Esophagus (tissue), 2 donors: ENCODE measurements around the gene C2orf66. TPM values are rescaled to one million over a fixed set of nuclear protein-coding genes. Genes with fewer than 3 reads are reported as not detected.

Source experiments
- H3K27ac ChIP-seq, 2 donors: one replicate each; pipeline ENCODE4 v1.5.1; 2013; ENCODE audit warnings: low read depth in 2 of 2, mild to moderate bottlenecking in 2 of 2, inconsistent platforms in 1 of 2, low read length in 1 of 2, moderate library complexity in 1 of 2
- H3K27me3 ChIP-seq, 2 donors: one replicate each; pipeline ENCODE4 v1.6.1; 2013; ENCODE audit warnings: low read length in 2 of 2, control low read depth in 1 of 2, mild to moderate bottlenecking in 1 of 2; ENCODE audit not compliant: insufficient read depth in 2 of 2, control insufficient read depth in 1 of 2
- H3K36me3 ChIP-seq, 2 donors: one replicate each; pipeline ENCODE4 v1.6.1; 2013; ENCODE audit warnings: low read length in 1 of 2; ENCODE audit not compliant: control insufficient read depth in 2 of 2, insufficient read depth in 2 of 2
- H3K4me1 ChIP-seq, 2 donors: one replicate each; pipeline ENCODE4 v1.6.1; 2013; ENCODE audit warnings: low read length in 1 of 2; ENCODE audit not compliant: control insufficient read depth in 2 of 2, insufficient read depth in 2 of 2
- H3K4me3 ChIP-seq, 2 donors: one replicate each; pipeline ENCODE4 v1.5.1; 2013; ENCODE audit warnings: low read length in 2 of 2, mild to moderate bottlenecking in 2 of 2, low read depth in 1 of 2, moderate library complexity in 1 of 2
- H3K9me3 ChIP-seq, 2 donors: one replicate each; pipeline ENCODE4 v1.6.1; 2013; ENCODE audit warnings: mild to moderate bottlenecking in 2 of 2, low read depth in 1 of 2, low read length in 1 of 2, moderate library complexity in 1 of 2; ENCODE audit not compliant: control insufficient read depth in 2 of 2, insufficient read depth in 1 of 2
- WGBS, 2 donors: extraction: QIAGEN DNeasy Blood & Tissue Kit; methylation state at CpG; one replicate each; pipeline ENCODE4 v1.1.7; 2013; 5-methylcytosine and 5-hydroxymethylcytosine counted together
- polyA plus RNA-seq, 2 donors: library from polyadenylated mRNA; stranded (reverse); fragments of 200-250 nt; gene quantifications; one replicate each; pipeline ENCODE4 v1.2.3, GENCODE V29; 2013
- donor health status: healthy with polysubstance abuse.
- donor health status: Bipolar disorder and iron deficiency.

C2orf66 gene
- polyA plus RNA-seq, result under 1 TPM; 0.07 to 0.16 TPM

DNA sequence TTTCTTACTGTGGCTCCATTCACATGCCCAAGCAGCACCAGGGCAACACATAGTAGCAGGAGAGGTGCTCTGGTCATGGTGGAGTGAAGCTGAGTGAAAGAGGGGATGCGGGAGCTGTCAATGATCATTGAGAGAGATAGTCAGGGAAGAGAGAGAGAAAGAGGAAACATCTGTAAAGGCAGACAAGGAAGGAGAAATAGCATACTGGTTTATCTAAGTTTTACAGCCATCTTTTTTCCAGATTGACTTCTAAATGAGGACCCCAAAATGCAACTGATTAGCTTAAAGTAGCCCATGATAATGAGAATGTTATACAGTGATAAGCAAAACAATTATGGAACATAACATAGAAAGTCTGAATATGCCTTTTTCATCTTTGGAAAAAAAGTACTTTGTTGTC, at the start of gene C2orf66:
C2orf66 (minus strand) TSS at position 96 of the 400 bp plus-strand sequence; CDS start at position 77, 19 bp downstream.
- no peak within 1 kb of the TSS for H3K4me3 ChIP-seq
- no peaks in the 10 kb centered on the region for H3K9me3 ChIP-seq
- no peaks in the 10 kb centered on the region for H3K27me3 ChIP-seq
- no peak within 1 kb of the TSS for H3K27ac ChIP-seq
- H3K36me3 ChIP-seq, result no peaks in the 10 kb centered on the region
- H3K4me1 ChIP-seq, result no peaks in the 10 kb centered on the region
- WGBS, 2 donors, result 85 to 91% methylated on average over 1 of the region's 1 CpG

DNA sequence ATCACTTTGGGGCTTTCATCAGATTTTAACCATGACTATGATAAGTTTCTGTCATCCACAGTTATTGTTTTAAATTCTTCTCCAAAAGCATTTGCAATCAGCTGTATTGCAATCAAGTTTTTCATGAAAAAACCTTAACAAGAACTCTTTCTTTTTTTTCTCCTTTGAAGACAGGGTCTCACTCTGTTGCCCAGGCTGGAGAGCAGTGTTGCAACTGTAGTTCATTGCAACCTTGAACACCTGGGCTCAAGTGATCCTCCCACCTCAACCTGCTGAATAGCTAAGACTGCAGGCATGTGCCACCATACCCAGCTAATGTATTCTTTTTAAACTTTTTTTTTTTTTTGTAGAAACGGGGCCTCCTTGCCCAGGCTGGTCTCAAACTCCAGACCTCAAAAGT, 45.5 kb upstream of the C2orf66 start:
- no peaks in the 10 kb centered on the region for H3K36me3 ChIP-seq
- no peak overlapping the region for H3K4me3 ChIP-seq
- H3K9me3 ChIP-seq, result no peaks in the 10 kb centered on the region
- H3K27me3 ChIP-seq, result no peaks in the 10 kb centered on the region
- H3K4me1 ChIP-seq, result no peaks in the 10 kb centered on the region
- no peak overlapping the region for H3K27ac ChIP-seq
- 87 to 92% methylated on average over 1 of the region's 1 CpG for WGBS, 2 donors

DNA sequence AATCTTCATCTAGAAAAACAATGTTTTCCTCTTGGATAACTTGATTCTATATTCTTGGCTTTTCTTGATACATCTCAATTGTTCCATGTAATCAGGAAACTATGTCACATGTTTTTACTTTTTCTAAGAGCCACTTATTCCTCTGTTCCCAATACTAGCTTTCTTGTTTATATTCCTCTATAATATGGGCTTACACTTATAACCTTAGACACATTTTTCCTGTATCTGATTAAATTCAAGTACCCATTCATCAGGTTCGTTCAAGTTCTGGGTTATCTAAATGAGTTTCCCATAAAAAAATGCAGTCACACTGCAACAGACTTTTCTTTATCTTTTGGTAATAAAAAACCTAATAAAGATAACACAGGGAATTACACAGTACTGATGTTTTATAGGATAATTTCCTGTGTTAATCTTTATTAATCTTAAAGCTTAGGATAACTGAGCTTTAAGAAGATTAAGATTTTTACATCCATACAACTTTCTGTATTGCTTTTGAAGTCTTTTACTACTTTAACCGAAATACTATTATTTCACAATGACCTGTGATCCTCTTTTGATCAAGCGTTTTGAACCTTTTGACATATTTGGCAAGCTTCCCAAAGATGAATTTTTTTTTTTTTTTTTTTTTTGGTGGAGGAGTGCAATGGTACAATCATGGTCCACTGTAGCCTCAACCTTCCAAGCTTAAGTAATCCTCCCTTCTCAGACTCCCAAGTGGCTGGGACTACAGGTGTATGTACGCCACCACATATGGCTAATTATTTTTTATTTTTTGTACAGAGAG, 44.3 kb upstream of the C2orf66 start:
- no peaks in the 10 kb centered on the region for H3K36me3 ChIP-seq
- no peaks in the 10 kb centered on the region for H3K4me1 ChIP-seq
- WGBS, 2 donors, result 66 to 73% methylated on average over 4 of the region's 4 CpGs
- H3K4me3 ChIP-seq, result no peak overlapping the region
- no peak overlapping the region for H3K27ac ChIP-seq
- H3K27me3 ChIP-seq, result no peaks in the 10 kb centered on the region
- no peaks in the 10 kb centered on the region for H3K9me3 ChIP-seq

DNA sequence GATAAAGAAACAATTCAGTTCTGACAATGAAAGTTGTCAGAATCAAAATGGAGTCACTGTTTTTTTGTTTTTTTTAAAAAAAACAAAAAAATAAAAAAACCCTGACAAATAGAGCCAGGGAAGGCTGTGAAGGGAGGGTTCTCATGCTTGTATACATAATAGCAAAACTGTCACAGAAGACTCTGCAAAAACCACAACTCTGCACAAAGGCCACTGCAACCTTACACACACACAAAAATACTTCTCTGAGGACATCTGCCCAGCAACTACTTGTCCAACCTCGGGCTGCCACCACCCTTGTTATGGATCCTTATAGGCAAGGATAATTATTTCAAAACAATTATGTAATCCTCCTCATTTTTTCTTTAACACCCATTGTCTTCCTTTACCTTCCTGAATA, 41.9 kb upstream of the C2orf66 start:
- H3K27ac ChIP-seq, result no peak overlapping the region
- H3K9me3 ChIP-seq, result no peaks in the 10 kb centered on the region
- no peak overlapping the region for H3K4me3 ChIP-seq
- 77 to 79% methylated on average over 1 of the region's 1 CpG for WGBS, 2 donors
- H3K36me3 ChIP-seq, result no peaks in the 10 kb centered on the region
- no peaks in the 10 kb centered on the region for H3K4me1 ChIP-seq
- H3K27me3 ChIP-seq, result no peaks in the 10 kb centered on the region

DNA sequence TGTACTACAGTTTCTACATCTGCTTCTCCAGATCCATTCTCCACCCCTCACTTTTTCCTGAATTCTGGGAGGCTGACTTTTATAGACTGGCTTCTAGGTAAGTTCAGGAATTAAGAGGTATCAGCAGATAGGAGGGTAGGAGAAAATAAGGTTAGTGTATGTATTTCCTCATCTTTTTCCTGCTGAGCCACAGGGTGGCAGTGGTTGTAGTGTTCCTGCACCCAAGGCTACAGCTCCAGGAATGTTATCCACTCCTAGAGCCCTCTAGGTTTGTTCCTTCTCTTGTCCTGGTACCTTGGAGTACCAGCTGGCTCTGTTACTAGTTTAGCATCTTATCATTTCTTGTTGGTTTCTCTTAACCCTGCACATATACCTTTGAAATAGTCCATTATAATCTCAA, 40.7 kb upstream of the C2orf66 start:
- no peak overlapping the region for H3K27ac ChIP-seq
- H3K27me3 ChIP-seq, result no peaks in the 10 kb centered on the region
- H3K36me3 ChIP-seq, result no peaks in the 10 kb centered on the region
- no peaks in the 10 kb centered on the region for H3K4me1 ChIP-seq
- H3K9me3 ChIP-seq, result no peaks in the 10 kb centered on the region
- no peak overlapping the region for H3K4me3 ChIP-seq

DNA sequence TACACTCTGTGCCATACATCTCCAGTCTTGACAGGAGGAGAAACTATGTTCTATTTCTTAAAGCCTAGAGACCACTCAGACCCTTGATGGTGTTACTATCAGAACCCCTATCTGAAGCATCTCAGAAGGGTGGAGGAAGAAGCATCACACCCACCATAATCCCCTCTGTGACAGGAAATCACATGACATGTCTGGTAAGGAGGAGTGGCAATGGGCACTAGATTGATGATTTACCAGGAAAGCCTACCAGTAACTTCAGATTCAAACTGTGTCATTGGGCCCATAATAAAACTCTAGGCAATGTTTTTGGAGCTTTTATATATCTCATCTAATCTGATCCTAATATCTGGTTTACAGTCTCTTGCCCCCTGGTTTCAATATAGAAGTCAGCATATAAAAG, 37.1 kb upstream of the C2orf66 start:
- no peaks in the 10 kb centered on the region for H3K9me3 ChIP-seq
- no peak overlapping the region for H3K4me3 ChIP-seq
- H3K27me3 ChIP-seq, result no peaks in the 10 kb centered on the region
- H3K36me3 ChIP-seq, result no peaks in the 10 kb centered on the region
- no peaks in the 10 kb centered on the region for H3K4me1 ChIP-seq
- no peak overlapping the region for H3K27ac ChIP-seq

DNA sequence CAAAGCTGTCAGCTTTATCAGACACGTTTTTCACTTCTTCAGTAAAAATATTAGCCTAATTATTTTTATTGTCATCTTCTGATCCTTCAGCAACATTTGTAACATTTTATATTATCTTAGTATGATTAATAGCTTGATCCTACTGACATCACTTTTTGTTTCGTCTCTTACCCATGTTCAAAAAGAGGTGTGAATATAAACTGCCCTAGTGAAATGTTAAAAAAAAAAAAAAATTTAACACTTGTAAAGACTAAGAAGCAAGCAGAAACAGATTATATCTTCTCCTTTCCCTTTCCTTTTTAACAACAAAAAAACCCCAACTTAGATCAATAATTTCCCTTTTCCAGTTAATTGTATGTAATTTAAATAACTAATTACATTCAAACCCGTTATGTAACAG, 36.2 kb upstream of the C2orf66 start:
- H3K9me3 ChIP-seq, result no peaks in the 10 kb centered on the region
- H3K4me1 ChIP-seq, result no peaks in the 10 kb centered on the region
- H3K4me3 ChIP-seq, result no peak overlapping the region
- no peaks in the 10 kb centered on the region for H3K36me3 ChIP-seq
- 82 to 86% methylated on average over 3 of the region's 3 CpGs for WGBS, 2 donors
- no peak overlapping the region for H3K27ac ChIP-seq
- no peaks in the 10 kb centered on the region for H3K27me3 ChIP-seq

DNA sequence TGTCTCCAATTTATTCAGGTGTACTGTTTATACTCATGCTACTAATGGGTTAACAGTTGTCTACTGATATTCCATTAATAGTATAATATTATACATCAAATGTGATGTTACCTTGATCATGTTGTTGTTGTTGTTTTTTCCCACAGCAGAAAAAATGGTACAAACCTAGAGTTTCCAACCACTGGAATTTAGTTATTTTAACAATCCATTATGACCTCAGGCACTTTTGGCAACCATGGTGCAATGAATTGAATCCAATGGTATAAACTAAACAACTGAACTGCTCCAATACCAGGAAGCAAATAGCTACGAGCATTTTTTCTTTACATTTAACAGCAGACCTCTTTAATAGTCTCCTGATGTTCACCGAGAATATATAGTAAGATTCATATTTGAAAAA, 31.0 kb upstream of the C2orf66 start:
- 64 to 81% methylated on average over 2 of the region's 2 CpGs for whole genome bisulfite sequencing, 2 donors
- Histone ChIP-seq H3K27ac (no peak overlapping the region), H3K9me3 (no peaks in the 10 kb centered on the region), H3K36me3 (peaks cover 0 to 4% of the 10 kb centered on the region in 2 donors), H3K4me1 (no peaks in the 10 kb centered on the region), H3K4me3 (no peak overlapping the region), H3K27me3 (no peaks in the 10 kb centered on the region)

DNA sequence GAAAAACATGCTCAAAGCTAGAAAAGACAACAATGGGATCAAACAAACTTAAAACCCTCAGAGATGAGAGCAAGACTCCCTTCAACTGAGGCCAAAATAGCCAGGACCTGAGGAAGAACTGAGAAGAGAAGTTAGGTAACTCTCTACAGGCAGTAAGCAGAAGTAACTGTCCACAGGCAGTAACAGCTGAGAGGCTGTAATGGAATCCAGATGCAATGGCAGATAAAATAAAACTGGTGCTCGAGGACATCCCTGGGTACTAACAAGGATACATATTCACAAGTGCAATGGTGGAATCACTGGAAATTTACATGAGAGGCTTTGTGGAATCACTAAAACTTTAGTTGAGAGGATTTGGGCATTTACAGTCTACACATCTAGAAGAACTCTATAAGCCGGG, 30.4 kb upstream of the C2orf66 start:
- Histone ChIP-seq H3K4me3 (no peak overlapping the region), H3K9me3 (no peaks in the 10 kb centered on the region), H3K27ac (no peak overlapping the region), H3K27me3 (no peaks in the 10 kb centered on the region), H3K36me3 (peaks cover 0 to 4% of the 10 kb centered on the region in 2 donors), H3K4me1 (no peaks in the 10 kb centered on the region)
- WGBS, 2 donors, result 93 to 97% methylated on average over 2 of the region's 2 CpGs

DNA sequence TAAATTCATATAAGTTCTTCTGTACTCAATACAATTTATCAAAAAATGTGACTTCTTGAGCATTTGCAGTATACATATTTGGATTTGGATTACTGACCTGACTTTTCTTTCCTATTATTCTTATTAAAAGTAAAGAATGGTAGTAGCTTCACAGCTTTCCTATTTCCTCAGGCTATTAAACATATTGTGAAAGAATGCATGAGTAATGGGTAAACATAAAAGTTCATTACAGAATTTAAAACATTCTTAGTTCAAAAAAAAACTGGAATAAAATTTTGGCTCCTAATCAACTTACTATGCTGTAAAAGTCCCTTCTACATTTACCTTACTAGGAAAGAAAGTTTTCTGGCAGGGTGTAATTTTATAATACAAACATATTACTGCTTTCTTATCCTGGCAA, 27.3 kb upstream of the C2orf66 start:
- H3K4me3 ChIP-seq, result no peak overlapping the region
- peaks cover 0 to 4% of the 10 kb centered on the region in 2 donors for H3K36me3 ChIP-seq
- no peak overlapping the region for H3K27ac ChIP-seq
- no peaks in the 10 kb centered on the region for H3K9me3 ChIP-seq
- no peaks in the 10 kb centered on the region for H3K4me1 ChIP-seq
- H3K27me3 ChIP-seq, result no peaks in the 10 kb centered on the region
